GM23338 (cell line): ENCODE measurements around the gene SMG1.
"Not testable (repeated sequence)": the region's sequence is repeated elsewhere in the genome, so short reads cannot be mapped to it uniquely, and the experiment has no call there.

Experiments used
- TF ChIP-seq, protein P1 (sequence below): IDR thresholded peaks from one replicate; pipeline ENCODE4 v1.6.1; 2018; ENCODE audit warnings: antibody characterized with exemption; ENCODE audit not compliant: unreplicated experiment
- TF ChIP-seq, protein P2 (sequence below), 2 experiments: fragments of 200-600 bp in 1 of 2; sonication (generic) in 1 of 2; conservative IDR thresholded peaks; 2 replicates each; pipeline versions ENCODE4 v1.5.1 to v1.6.1; 2016 to 2017; ENCODE audit warnings: antibody characterized with exemption in 2 of 2, low read depth in 2 of 2, mild to moderate bottlenecking in 2 of 2, moderate library complexity in 1 of 2

DNA sequence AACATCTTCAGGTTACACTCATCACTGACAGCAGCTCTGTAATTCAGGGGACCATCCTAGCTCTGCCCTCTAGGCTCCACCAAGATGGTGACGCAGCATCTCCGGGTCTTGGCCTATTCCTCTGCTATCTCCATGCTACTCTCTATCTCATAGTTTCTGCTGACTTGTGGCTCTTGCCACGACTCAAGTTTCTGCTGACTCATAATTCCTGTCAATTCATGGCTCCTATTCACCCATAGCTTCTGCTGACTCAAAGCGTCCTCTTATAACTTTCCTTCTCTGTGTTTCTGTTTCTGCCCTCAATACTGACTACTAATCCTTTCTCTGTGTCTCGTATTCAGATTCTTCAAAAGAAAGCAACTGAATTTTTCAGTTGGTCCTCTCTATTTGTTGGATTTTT lies 163.5 kb downstream of the SMG1 start:
- TF ChIP-seq, protein P1, sequence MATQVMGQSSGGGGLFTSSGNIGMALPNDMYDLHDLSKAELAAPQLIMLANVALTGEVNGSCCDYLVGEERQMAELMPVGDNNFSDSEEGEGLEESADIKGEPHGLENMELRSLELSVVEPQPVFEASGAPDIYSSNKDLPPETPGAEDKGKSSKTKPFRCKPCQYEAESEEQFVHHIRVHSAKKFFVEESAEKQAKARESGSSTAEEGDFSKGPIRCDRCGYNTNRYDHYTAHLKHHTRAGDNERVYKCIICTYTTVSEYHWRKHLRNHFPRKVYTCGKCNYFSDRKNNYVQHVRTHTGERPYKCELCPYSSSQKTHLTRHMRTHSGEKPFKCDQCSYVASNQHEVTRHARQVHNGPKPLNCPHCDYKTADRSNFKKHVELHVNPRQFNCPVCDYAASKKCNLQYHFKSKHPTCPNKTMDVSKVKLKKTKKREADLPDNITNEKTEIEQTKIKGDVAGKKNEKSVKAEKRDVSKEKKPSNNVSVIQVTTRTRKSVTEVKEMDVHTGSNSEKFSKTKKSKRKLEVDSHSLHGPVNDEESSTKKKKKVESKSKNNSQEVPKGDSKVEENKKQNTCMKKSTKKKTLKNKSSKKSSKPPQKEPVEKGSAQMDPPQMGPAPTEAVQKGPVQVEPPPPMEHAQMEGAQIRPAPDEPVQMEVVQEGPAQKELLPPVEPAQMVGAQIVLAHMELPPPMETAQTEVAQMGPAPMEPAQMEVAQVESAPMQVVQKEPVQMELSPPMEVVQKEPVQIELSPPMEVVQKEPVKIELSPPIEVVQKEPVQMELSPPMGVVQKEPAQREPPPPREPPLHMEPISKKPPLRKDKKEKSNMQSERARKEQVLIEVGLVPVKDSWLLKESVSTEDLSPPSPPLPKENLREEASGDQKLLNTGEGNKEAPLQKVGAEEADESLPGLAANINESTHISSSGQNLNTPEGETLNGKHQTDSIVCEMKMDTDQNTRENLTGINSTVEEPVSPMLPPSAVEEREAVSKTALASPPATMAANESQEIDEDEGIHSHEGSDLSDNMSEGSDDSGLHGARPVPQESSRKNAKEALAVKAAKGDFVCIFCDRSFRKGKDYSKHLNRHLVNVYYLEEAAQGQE = not testable (repeated sequence)
- TF ChIP-seq, protein P2, sequence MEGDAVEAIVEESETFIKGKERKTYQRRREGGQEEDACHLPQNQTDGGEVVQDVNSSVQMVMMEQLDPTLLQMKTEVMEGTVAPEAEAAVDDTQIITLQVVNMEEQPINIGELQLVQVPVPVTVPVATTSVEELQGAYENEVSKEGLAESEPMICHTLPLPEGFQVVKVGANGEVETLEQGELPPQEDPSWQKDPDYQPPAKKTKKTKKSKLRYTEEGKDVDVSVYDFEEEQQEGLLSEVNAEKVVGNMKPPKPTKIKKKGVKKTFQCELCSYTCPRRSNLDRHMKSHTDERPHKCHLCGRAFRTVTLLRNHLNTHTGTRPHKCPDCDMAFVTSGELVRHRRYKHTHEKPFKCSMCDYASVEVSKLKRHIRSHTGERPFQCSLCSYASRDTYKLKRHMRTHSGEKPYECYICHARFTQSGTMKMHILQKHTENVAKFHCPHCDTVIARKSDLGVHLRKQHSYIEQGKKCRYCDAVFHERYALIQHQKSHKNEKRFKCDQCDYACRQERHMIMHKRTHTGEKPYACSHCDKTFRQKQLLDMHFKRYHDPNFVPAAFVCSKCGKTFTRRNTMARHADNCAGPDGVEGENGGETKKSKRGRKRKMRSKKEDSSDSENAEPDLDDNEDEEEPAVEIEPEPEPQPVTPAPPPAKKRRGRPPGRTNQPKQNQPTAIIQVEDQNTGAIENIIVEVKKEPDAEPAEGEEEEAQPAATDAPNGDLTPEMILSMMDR (conservative IDR thresholded peaks at IDR 0.05; ENCODE audit: low read depth in 2 of 2) = not testable (repeated sequence)
